GM18873 (cell line): Measurements from ENCODE around the gene TPGS2.

Experiments used
- ATAC-seq: cut with Tn5 transposase; IDR thresholded peaks from one replicate; pipeline ENCODE4 v1.9.1; 2021; ENCODE audit warnings: mild to moderate bottlenecking, moderate library complexity, moderate number of reproducible peaks; ENCODE audit not compliant: unreplicated experiment, low FRiP score

TPGS2 gene

GRCh38 chr18:36744261-36744876 lies 84.4 kb downstream of the TPGS2 start:
- no peak for ATAC-seq
